Epithelial cell of proximal tubule (primary cell): ENCODE data around the gene TEX35. TPM values are rescaled to one million over a fixed set of nuclear protein-coding genes. Genes with fewer than 3 reads are reported as not detected.

ENCODE experiments used
- DNase-seq: peaks from one replicate; pipeline ENCODE4 v3.0.0-alpha.2; 2011; ENCODE audit warnings: low read depth
- H3K4me3 ChIP-seq: 2 replicates; pipeline ENCODE4 v1.5.1; 2011; ENCODE audit warnings: low read depth, mild to moderate bottlenecking, low read length
- total RNA-seq: library from RNA; depleted of rRNA; stranded (reverse); fragments of >200 nt; gene quantifications from 2 replicates; pipeline ENCODE4 v1.2.3, GENCODE V29; 2015
- TF ChIP-seq, protein P1 (sequence below): conservative IDR thresholded peaks from 2 replicates; pipeline ENCODE4 v1.5.1; 2012; ENCODE audit warnings: low read depth, mild to moderate bottlenecking, low read length

The TEX35 gene
- total RNA-seq, 1 donor from 2014 or later = not detected

DNA sequence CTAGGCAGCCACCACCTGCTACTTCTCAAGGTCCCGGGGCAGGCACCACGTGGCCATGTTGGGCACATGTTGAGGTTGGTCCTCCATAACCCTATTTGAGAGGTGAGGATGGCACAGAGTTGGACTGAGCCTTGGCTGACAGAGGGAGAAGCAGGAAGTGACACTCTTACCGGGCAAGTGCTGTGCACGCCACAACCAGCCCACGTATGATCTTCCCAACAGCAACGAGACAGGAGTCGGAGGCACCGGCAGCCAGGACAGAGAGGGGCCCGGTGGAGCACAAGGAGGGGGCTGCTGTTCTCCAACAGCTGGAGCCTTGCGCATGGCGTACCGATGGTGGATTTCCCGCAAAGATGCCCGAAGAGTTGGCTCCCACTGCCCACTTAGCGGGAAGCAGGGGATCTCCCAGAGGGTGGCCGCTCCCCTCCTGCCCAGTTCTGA is 19.6 kb upstream of the TEX35 start:
- no peak for DNase-seq
- no peak overlapping the region for H3K4me3 ChIP-seq
- TF ChIP-seq, protein P1, sequence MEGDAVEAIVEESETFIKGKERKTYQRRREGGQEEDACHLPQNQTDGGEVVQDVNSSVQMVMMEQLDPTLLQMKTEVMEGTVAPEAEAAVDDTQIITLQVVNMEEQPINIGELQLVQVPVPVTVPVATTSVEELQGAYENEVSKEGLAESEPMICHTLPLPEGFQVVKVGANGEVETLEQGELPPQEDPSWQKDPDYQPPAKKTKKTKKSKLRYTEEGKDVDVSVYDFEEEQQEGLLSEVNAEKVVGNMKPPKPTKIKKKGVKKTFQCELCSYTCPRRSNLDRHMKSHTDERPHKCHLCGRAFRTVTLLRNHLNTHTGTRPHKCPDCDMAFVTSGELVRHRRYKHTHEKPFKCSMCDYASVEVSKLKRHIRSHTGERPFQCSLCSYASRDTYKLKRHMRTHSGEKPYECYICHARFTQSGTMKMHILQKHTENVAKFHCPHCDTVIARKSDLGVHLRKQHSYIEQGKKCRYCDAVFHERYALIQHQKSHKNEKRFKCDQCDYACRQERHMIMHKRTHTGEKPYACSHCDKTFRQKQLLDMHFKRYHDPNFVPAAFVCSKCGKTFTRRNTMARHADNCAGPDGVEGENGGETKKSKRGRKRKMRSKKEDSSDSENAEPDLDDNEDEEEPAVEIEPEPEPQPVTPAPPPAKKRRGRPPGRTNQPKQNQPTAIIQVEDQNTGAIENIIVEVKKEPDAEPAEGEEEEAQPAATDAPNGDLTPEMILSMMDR = no peak

DNA sequence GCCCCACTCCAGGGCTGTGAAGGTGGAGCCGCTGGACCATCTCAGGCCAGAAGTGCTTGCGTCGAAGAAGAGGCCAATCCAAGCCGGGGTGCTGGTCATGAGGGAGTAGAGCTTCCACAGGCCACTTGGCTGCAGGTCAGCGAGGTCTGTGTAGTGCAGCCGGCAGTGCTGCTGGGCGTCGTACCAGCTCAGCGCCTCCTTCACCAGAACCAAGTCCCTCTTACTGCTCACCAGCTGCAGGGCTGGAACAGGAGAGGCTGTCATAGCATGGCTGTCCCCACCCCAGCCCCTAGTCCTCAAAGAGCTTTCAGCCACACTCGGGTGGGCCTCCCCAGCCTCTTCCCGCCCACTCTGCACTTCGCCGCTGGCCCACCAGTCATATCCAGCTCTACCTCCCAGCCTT is 18.3 kb upstream of the TEX35 start:
- H3K4me3 ChIP-seq = no peak overlapping the region
- TF ChIP-seq, protein P1 = no peak
- no peak for DNase-seq

DNA sequence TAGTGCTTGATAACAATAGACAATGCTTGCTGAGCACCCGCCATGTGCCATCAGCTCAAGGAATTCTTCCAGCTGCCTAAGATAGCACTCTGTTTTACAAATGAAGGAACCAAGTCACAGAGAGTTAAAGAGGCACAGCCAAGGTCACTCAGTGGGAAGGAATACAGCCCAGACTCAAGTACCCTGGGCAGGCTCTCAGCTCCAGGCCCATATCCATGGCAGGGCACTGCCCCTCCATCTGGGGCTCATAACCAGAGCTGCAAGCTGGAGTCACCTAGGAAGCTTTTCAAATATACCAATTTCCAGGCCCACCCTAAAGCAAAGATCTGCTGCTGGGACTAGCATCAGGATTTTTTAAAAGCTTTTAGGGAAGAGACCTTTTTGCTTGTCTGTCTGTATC is 17.8 kb upstream of the TEX35 start:
- no peak overlapping the region for H3K4me3 ChIP-seq
- TF ChIP-seq, protein P1 = no peak
- DNase-seq = no peak

DNA sequence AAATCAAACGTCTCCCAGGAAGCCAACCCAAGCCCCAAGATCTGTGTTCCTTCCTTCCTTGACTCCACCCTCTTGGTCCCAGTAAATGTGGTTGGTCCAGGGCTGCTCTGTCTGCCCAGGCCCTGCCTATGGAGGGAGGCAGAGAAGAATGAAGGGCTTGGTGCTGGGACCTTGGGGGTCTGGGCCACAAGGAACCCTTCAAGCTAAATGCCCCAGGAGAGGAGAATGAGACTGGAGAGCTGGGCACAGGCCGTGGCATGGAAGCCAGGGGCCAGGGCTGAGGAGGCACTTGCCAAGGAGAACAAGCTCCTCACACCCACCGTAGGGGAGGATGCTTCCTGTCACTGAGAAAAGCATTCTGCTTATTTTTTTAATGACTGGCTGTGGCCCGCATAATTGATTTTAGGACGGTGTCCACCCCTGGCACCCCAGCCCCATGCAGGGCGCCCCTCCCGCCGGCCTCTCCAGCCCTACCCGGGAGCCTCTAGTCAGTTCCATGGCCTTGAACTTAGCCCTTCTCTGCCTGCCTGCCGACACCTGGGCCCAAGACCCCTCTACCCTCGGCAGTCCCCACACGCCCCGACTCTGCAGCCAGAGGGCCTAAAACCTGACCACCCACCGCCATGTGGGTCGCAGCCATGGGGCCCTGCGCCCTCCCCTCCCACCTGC is 17.0 kb upstream of the TEX35 start:
- H3K4me3 ChIP-seq = no peak overlapping the region
- DNase-seq = no peak
- TF ChIP-seq, protein P1 = no peak

DNA sequence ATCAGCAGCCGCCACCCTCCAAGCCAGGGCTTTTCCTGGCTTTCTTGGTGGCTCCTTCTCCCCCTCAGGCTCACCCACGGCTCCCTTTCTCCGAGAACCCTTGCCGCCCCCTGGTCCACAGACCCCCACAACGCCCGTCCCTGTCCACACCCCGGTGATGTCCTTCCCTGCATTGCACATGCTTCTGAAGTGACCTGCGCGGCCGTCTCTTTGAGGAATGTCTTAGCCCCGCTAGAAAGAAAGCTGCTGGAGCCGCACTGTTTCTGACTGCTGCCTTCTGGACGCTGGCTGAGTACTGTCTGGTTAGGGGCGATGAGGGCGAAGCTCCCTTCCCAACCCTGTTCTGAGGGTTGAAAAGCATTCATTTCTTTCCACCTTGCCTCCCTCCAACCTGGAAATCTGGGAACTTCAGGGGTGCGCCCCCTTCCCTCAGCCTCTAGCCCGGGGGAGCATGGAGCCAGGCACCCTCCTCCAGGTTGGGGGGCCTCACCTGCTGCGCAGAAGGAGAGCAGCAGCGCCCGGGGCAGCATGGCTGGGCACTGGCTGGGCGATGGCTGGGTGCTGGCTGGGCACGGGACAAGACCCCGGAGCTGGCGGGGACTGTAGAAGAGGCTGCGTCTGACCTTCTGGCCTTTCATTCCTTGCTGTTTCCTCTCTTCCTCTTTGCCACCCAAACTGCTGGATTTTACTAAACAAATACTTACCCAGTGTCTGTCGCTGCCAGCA is 16.3 kb upstream of the TEX35 start, which contains the start of gene CLEC20A:
CLEC20A (minus strand) TSS at position 555 of the 726 bp plus-strand sequence; CDS start at position 530, 25 bp downstream.
- TF ChIP-seq, protein P1 = no peak
- no peak within 1 kb of the TSS for H3K4me3 ChIP-seq
- DNase-seq = no peak

DNA sequence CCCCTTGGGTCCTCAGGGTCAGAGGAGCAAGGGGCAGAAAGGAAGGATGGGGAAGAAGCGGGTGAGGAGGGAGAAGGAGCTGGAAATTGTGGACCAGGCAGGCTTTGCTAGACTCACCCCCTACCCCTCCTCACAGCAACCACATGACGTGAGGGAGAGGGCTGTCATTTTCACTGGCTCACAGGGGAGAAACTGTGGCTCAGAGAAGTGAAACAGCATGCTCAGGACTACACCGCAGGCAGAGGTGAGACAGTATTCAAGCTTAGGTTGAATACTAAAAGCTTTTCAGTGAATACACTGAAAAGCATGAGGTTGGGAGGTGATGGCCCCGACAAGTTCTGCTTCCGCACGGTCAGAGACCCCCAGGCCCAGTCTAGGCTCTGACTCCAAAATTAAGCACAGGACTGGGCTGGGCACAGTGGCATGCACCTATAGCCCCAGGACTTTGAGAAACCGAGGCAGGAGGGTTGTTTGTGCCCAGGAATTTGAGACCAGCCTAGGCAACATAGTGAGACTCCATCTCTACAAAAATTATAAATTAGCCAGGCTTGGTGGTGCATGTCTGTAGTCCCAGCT is 14.9 kb upstream of the TEX35 start:
- no peak for DNase-seq
- TF ChIP-seq, protein P1 = no peak
- H3K4me3 ChIP-seq = no peak overlapping the region
